ENCODE data around the gene PLPP4. TPM values are rescaled to one million over a fixed set of nuclear protein-coding genes. Genes with fewer than 3 reads are reported as not detected.

The PLPP4 gene
- total RNA-seq, 1 donor from 2014 or later = 16.5 TPM

GRCh38 chr10:120607016-120607709, 150.1 kb downstream of the PLPP4 start:
- DNase-seq (ENCODE audit: low read depth, low spot score) = no peak

GRCh38 chr10:120607710-120608703, 151.0 kb downstream of the PLPP4 start:
- no peak for DNase-seq (ENCODE audit: low read depth, low spot score)

- DNase-seq (ENCODE audit: low read depth, low spot score) = no peak
Measured at GRCh38 chr10:120609006-120609405, 152.0 kb downstream of the PLPP4 start.

GRCh38 chr10:120610791-120611190, 153.8 kb downstream of the PLPP4 start:
- DNase-seq (ENCODE audit: low read depth, low spot score) = no peak

GRCh38 chr10:120612756-120613155, 155.7 kb downstream of the PLPP4 start:
- DNase-seq (ENCODE audit: low read depth, low spot score) = no peak

- DNase-seq (ENCODE audit: low read depth, low spot score) = peak; percentile 49
Measured at GRCh38 chr10:120613180-120613579, 156.2 kb downstream of the PLPP4 start.

- no peak for DNase-seq (ENCODE audit: low read depth, low spot score)
Measured at GRCh38 chr10:120614680-120615079, 157.7 kb downstream of the PLPP4 start.

- no peak for DNase-seq (ENCODE audit: low read depth, low spot score)
Measured at GRCh38 chr10:120616311-120616911, 159.4 kb downstream of the PLPP4 start.

GRCh38 chr10:120628197-120628596, 171.2 kb downstream of the PLPP4 start:
- DNase-seq (ENCODE audit: low read depth, low spot score) = no peak

- DNase-seq (ENCODE audit: low read depth, low spot score) = no peak
Measured at GRCh38 chr10:120630266-120630665, 173.2 kb downstream of the PLPP4 start.

GRCh38 chr10:120632047-120632446, 175.0 kb downstream of the PLPP4 start:
- no peak for DNase-seq (ENCODE audit: low read depth, low spot score)

GRCh38 chr10:120632942-120633341, 175.9 kb downstream of the PLPP4 start:
- no peak for DNase-seq (ENCODE audit: low read depth, low spot score)

GRCh38 chr10:120634659-120635058, 177.6 kb downstream of the PLPP4 start:
- no peak for DNase-seq (ENCODE audit: low read depth, low spot score)

All from pulmonary artery endothelial cell (primary cell).